Subcutaneous abdominal adipose tissue (tissue), 5 donors: Measurements from ENCODE around the gene FOXI1.

Experiments
- H3K27ac ChIP-seq: one replicate; pipeline ENCODE4 v1.7.0; 2013; ENCODE audit warnings: low read depth, mild to moderate bottlenecking, inconsistent platforms, low read length, moderate library complexity
- H3K27me3 ChIP-seq, 5 donors: one replicate each; pipeline ENCODE4 v1.7.0; 2013; ENCODE audit warnings: low read length in 5 of 5, inconsistent platforms in 1 of 5; ENCODE audit not compliant: control insufficient read depth in 5 of 5, insufficient read depth in 4 of 5
- H3K36me3 ChIP-seq, 5 donors: one replicate each; pipeline ENCODE4 v1.7.0; 2013; ENCODE audit warnings: low read length in 5 of 5; ENCODE audit not compliant: control insufficient read depth in 5 of 5, insufficient read depth in 5 of 5
- H3K4me1 ChIP-seq, 5 donors: one replicate each; pipeline ENCODE4 v1.7.0; 2013; ENCODE audit warnings: low read length in 5 of 5, mild to moderate bottlenecking in 3 of 5, moderate library complexity in 1 of 5; ENCODE audit not compliant: control insufficient read depth in 5 of 5, insufficient read depth in 5 of 5
- H3K4me3 ChIP-seq, 5 donors: one replicate each; pipeline ENCODE4 v1.7.0; 2013; ENCODE audit warnings: low read length in 5 of 5, low read depth in 1 of 5
- H3K9ac ChIP-seq, 5 donors: one replicate each; pipeline ENCODE4 v1.7.0; 2013; ENCODE audit warnings: low read length in 5 of 5, mild to moderate bottlenecking in 4 of 5, moderate library complexity in 3 of 5
- H3K9me3 ChIP-seq, 5 donors: one replicate each; pipeline ENCODE4 v1.7.0; 2013; ENCODE audit warnings: low read length in 5 of 5; ENCODE audit not compliant: control insufficient read depth in 5 of 5
- donor health status: healthy.
- donor health status: healthy.
- donor health status: healthy.
- donor health status: healthy.
- donor health status: healthy.

Gene FOXI1

DNA sequence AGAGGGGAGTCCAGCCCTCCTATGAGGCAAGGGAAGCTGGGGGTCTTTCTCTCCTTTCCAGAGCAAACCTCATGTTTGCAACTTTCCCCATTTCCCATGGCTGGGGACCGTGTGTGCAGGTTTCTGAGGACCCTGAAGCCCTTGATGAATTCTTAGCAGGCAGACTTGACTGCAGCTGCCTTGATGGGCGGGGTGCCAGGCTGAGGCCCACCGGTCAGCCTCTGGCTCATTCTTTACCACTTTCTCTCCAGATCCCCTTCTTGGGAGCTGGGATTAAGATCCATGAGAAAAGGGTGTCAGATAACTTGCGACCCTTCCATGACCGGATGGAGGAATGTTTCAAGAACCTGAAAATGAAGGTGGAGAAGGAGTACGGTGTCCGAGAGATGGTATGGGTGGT, 30.0 kb upstream of the FOXI1 start:
- no peak overlapping the region for H3K27ac ChIP-seq
- H3K36me3 ChIP-seq = peaks cover 0 to 32% (median 2%) of the 10 kb centered on the region in 5 donors
- H3K4me3 ChIP-seq = no peak overlapping the region
- no peak overlapping the region for H3K9ac ChIP-seq
- no peaks in the 10 kb centered on the region for H3K9me3 ChIP-seq
- H3K4me1 ChIP-seq = no peaks in the 10 kb centered on the region
- H3K27me3 ChIP-seq = peaks cover 0 to 3% (median 0%) of the 10 kb centered on the region in 5 donors

- peaks cover 0 to 37% (median 5%) of the 10 kb centered on the region in 5 donors for H3K36me3 ChIP-seq
- no peak overlapping the region for H3K27ac ChIP-seq
- H3K4me3 ChIP-seq = no peak overlapping the region
- H3K9ac ChIP-seq = no peak overlapping the region
- no peaks in the 10 kb centered on the region for H3K4me1 ChIP-seq
- peaks cover 0 to 3% (median 0%) of the 10 kb centered on the region in 5 donors for H3K27me3 ChIP-seq
- no peaks in the 10 kb centered on the region for H3K9me3 ChIP-seq
Measured at GRCh38 chr5:170076211-170076610, 29.5 kb upstream of the FOXI1 start.

- Histone ChIP-seq H3K9ac (no peak overlapping the region), H3K27me3 (peaks cover 0 to 3% (median 0%) of the 10 kb centered on the region in 5 donors), H3K4me1 (no peaks in the 10 kb centered on the region), H3K36me3 (peaks cover 0 to 41% (median 5%) of the 10 kb centered on the region in 5 donors), H3K4me3 (no peak overlapping the region), H3K9me3 (no peaks in the 10 kb centered on the region), H3K27ac (no peak overlapping the region)
Measured at GRCh38 chr5:170076739-170077138, 29.0 kb upstream of the FOXI1 start.

DNA sequence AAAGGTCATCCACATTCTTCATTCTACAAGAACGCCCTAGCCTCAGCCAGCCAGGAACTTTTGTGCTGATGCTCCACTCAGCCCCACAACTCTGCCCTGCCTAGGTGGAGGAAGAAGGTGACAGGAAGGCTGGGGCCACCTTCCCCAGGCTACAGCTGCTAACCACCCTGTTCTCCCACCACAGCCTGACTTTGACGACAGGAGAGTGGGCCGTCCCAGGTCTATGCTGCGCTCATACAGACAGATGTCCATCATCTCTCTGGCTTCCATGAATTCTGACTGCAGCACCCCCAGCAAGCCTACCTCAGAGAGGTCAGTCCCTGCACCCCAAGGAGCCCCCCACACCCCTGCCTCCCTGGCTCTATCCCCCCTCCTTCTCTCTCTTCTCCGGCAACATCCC, 28.2 kb upstream of the FOXI1 start:
- peaks cover 0 to 46% (median 5%) of the 10 kb centered on the region in 5 donors for H3K36me3 ChIP-seq
- no peak overlapping the region for H3K27ac ChIP-seq
- no peak overlapping the region for H3K9ac ChIP-seq
- no peaks in the 10 kb centered on the region for H3K9me3 ChIP-seq
- H3K4me3 ChIP-seq = no peak overlapping the region
- H3K27me3 ChIP-seq = peaks cover 0 to 5% (median 0%) of the 10 kb centered on the region in 5 donors
- H3K4me1 ChIP-seq = no peaks in the 10 kb centered on the region

DNA sequence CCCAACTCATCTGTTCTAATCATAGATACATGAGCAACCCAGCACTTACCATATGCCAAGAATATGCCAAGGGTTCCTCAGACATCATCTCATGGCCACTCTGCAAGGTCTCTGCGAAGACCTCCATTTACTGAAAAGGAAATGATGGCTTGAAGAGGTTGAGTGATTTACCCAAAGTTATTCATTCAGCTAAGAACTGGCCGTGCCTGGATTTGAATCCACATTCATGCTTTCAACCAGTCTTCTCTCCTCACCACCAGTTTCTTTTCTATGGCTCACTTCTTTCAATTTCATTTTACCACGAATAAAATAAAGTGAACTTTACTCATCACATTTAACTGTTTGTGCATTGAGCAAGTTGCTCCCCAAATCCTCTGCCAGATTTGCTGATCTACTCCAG, 27.2 kb upstream of the FOXI1 start:
- Histone ChIP-seq H3K9ac (no peak overlapping the region), H3K4me1 (no peaks in the 10 kb centered on the region), H3K4me3 (no peak overlapping the region), H3K27ac (no peak overlapping the region), H3K27me3 (peaks cover 0 to 6% (median 0%) of the 10 kb centered on the region in 5 donors), H3K9me3 (no peaks in the 10 kb centered on the region), H3K36me3 (peaks cover 0 to 50% (median 5%) of the 10 kb centered on the region in 5 donors)

DNA sequence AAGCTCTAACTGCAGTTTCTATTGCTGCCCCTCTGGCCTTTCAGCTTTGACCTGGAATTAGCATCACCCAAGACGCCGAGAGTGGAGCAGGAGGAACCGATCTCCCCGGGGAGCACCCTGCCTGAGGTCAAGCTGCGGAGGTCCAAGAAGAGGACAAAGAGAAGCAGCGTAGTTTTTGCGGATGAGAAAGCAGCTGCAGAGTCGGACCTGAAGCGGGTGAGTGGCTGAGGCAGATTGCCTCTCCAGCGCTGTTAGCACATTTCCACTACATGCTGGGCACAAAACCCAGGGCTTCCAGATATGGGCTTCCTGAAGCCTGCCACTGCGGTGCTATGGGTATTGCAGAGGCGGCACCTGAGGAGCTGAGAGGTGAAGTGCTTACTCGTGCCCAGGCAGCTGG, 26.8 kb upstream of the FOXI1 start:
- Histone ChIP-seq H3K9ac (no peak overlapping the region), H3K4me3 (no peak overlapping the region), H3K36me3 (peaks cover 0 to 50% (median 5%) of the 10 kb centered on the region in 5 donors), H3K27me3 (peaks cover 0 to 9% (median 0%) of the 10 kb centered on the region in 5 donors), H3K9me3 (no peaks in the 10 kb centered on the region), H3K27ac (no peak overlapping the region), H3K4me1 (no peaks in the 10 kb centered on the region)

DNA sequence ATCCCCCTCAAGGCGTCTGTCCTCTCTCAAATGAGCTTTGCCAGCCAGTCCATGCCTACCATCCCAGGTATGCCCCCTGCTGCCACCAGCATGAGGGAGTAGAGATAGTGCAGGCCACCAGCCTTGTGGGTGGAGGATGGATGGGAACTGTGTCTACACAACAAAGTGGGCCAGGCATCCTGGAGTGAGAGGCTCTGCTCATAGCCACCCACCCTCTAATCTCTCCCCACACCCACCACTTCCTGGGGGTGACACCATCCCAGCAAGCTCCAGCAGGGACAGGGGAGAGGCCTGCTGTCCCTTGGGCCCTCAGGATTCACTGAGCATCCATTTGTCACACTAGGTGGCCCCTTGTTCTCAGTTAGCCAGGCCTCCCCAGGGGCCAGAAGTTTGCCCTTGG, 25.5 kb upstream of the FOXI1 start:
- Histone ChIP-seq H3K9ac (no peak overlapping the region), H3K27me3 (peaks cover 0 to 9% (median 0%) of the 10 kb centered on the region in 5 donors), H3K4me1 (no peaks in the 10 kb centered on the region), H3K9me3 (no peaks in the 10 kb centered on the region), H3K4me3 (no peak overlapping the region), H3K36me3 (peaks cover 0 to 54% (median 5%) of the 10 kb centered on the region in 5 donors), H3K27ac (no peak overlapping the region)

GRCh38 chr5:170080786-170081445, 24.8 kb upstream of the FOXI1 start:
- Histone ChIP-seq H3K4me1 (no peaks in the 10 kb centered on the region), H3K4me3 (no peak overlapping the region), H3K27ac (no peak overlapping the region), H3K9ac (no peak overlapping the region), H3K27me3 (peaks cover 0 to 9% (median 0%) of the 10 kb centered on the region in 5 donors), H3K9me3 (no peaks in the 10 kb centered on the region), H3K36me3 (peaks cover 0 to 51% (median 5%) of the 10 kb centered on the region in 5 donors)

- H3K27me3 ChIP-seq = peaks cover 0 to 9% (median 0%) of the 10 kb centered on the region in 5 donors
- H3K4me1 ChIP-seq = no peaks in the 10 kb centered on the region
- H3K27ac ChIP-seq = no peak overlapping the region
- no peak overlapping the region for H3K4me3 ChIP-seq
- no peak overlapping the region for H3K9ac ChIP-seq
- H3K9me3 ChIP-seq = no peaks in the 10 kb centered on the region
- H3K36me3 ChIP-seq = peaks cover 0 to 50% (median 5%) of the 10 kb centered on the region in 5 donors
Measured at GRCh38 chr5:170081616-170082015, 24.1 kb upstream of the FOXI1 start.

GRCh38 chr5:170082701-170083100, 23.0 kb upstream of the FOXI1 start:
- H3K27me3 ChIP-seq = peaks cover 0 to 9% (median 0%) of the 10 kb centered on the region in 5 donors
- no peak overlapping the region for H3K9ac ChIP-seq
- H3K4me1 ChIP-seq = no peaks in the 10 kb centered on the region
- peaks cover 0 to 47% (median 5%) of the 10 kb centered on the region in 5 donors for H3K36me3 ChIP-seq
- no peak overlapping the region for H3K4me3 ChIP-seq
- H3K9me3 ChIP-seq = no peaks in the 10 kb centered on the region
- H3K27ac ChIP-seq = no peak overlapping the region
